SK-N-SH (cell line): ENCODE measurements around the gene EPB41L4B.

Source experiments
- CTCF ChIP-seq: fragments of 200-600 bp; sonication (generic); IDR thresholded peaks from 2 replicates; pipeline ENCODE4 v1.6.1; 2017; ENCODE audit warnings: antibody characterized with exemption, mild to moderate bottlenecking, moderate library complexity
- RFX5 ChIP-seq: IDR thresholded peaks from 2 replicates; pipeline ENCODE4 v1.6.1; 2012; ENCODE audit warnings: mild to moderate bottlenecking, improper control_type of control experiment, low read length

DNA sequence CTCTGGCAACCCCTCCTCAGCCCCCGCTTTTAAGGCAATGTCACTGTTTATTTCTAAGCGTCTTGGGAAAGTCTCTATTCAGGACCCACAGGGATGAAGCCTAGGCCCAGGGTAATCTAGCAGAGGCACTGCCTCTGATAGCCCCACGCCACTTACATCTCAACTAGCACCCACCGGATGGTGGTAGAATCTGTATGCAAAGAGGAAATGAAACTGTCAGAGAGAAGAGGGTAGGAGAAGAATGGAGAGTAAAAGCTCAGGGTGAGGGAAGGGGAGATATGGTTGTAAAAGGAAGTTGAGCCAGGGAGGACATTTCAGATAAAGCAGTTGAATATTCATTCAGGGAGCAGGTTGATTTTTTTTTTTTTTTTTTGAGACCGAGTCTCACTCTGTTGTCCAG is 156.8 kb downstream of the EPB41L4B start:
- TF ChIP-seq CTCF (no peak), RFX5 (no peak)
